ENCODE results near the gene SPINK9.
"Not testable (repeated sequence)": the region's sequence is repeated elsewhere in the genome, so short reads cannot be mapped to it uniquely, and the experiment has no call there.

SPINK9 gene

DNA sequence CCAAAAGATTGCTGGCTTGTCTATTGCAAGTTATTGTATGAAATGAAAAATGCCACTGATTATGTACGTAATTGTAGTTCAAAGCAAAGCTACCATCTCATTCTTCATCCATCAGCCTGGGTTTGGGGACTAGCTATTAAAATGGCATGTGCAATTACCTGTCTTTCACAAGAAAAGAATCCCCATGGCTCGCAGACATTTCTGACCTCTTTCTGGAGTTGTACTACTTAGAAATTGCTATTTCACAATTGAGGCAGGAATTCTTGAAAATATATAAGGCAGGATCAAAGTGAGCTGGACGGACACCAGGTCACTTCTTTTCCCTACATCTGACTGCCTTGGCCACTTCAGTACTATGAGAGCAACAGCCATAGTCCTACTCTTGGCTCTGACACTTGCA lies at the start of gene SPINK9:
SPINK9 (plus strand) TSS at position 301 of the 400 bp plus-strand sequence; CDS start at position 356, 55 bp downstream.
- DNase-seq = no peak

GRCh38 chr5:148290271-148291195 lies 44.8 kb upstream of the SPINK9 start:
- no peak for DNase-seq

DNA sequence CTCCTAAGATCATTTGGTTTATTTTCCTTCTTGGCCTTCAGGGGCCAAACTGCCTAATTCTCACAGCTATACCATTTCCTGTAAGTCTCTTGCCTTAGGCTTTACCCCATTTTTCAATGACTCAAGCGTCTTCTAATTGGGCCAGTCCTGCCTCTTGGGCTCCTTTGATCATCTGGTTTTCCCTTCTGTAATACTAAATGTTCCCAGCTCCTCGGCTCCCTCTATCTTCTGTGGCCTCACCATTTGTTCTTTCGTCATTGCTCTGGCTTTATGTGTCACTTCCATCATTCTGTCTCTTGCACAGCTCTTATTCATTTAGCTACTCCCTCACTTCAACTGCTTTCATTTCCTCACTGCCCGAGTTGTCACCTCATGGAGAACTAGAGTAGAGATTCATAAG lies 37.6 kb upstream of the SPINK9 start:
- DNase-seq = no peak

DNA sequence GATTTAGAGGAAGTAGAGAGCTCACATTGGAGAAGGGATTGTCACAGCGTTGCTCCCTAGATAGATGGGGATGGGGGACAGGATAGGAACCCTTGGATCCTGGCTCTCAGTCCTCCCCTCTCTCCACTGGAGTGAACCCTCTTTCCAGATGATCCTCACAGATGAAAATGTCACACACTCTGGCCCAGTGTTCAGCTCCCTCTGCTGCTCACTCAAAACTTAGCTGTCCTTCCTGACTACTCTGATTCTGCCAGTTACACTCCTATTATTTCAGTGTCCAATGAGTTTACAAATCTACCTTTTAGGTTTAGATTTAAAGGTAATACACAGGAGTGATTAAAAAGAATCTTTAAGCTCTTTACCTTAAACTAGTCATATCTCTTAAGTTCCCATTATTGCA lies 28.9 kb upstream of the SPINK9 start:
- DNase-seq = no peak

GRCh38 chr5:148309019-148309418 lies 26.3 kb upstream of the SPINK9 start:
- no peak for DNase-seq

- DNase-seq = no peak
Measured at GRCh38 chr5:148309746-148310145, 25.6 kb upstream of the SPINK9 start.

DNA sequence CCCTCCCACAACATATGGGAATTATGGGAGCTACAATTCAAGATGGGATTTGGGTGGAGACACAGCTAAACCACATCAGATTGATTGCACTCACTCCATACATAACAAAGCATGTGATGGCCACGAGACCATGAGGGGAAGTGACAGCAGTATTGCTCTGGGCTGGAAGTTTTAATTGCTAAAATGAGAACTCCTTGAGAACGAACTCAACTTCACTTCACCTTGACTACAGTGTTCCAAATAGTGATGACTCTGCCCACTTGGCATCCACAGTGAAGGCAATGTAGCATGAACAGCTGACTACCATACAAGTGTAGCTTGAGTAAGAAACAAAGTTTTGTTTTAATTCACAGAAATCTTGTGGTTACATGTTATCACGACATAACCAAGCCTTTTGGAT lies 23.9 kb upstream of the SPINK9 start:
- no peak for DNase-seq

DNA sequence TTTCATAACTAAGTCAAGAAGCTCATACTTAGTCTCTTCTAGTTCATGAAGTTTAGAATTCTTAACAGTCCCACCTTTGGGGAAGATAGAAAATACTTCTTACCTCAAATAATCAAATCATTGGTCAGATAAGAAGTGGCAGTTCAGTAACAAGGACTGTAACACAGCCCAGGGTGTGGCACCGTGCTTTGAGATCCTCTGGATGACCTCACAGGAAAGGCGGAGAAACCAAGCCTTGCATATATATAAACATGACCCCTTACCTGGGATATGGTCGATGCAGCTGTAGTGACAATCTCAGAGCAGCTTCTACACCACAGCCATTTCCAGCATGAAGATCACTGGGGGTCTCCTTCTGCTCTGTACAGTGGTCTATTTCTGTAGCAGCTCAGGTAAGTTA lies 23.2 kb upstream of the SPINK9 start, which contains the start of gene SPINK7:
SPINK7 (plus strand) TSS at position 271 of the 400 bp plus-strand sequence; CDS start at position 332, 61 bp downstream.
- DNase-seq = no peak

DNA sequence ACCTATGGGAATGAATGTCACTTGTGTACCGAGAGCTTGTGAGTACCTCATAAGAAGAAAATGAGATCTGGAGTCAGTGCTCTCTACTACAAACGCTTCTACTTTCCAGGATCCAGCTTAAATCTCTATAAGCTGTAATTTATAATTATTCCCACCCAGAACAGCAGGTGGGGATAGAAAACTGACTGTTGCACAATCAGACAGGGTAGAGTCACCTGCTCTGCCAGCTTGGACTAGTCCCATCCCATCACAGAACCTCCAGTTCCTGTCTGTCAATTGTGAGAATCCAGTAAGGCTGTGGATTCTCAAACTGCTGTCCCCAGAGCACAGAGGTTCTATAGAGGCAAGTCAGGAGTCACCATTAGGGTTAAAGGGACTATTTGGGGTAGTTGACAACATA lies 21.2 kb upstream of the SPINK9 start:
- DNase-seq = no peak

DNA sequence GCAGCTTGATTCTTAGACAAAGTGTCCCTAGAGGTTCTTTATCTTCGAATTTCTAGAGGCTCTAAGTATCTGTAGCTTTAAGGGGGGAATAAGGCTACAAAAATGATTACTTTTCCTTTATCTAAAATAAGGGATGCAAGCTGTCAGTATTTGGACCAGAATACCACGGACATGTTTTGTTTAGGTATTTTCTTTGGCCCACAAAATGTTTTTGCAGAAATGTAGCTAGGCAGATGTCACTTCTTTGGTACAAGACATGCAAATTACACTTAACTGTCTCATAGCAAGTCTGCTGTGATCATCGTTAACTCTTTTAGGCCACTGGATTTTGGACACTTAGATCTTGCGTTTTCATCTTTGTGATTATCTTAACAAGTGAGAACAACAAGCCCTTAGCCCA lies 20.6 kb upstream of the SPINK9 start:
- DNase-seq = no peak

GRCh38 chr5:148320011-148320963 lies 15.1 kb upstream of the SPINK9 start:
- DNase-seq = not testable (repeated sequence)

DNA sequence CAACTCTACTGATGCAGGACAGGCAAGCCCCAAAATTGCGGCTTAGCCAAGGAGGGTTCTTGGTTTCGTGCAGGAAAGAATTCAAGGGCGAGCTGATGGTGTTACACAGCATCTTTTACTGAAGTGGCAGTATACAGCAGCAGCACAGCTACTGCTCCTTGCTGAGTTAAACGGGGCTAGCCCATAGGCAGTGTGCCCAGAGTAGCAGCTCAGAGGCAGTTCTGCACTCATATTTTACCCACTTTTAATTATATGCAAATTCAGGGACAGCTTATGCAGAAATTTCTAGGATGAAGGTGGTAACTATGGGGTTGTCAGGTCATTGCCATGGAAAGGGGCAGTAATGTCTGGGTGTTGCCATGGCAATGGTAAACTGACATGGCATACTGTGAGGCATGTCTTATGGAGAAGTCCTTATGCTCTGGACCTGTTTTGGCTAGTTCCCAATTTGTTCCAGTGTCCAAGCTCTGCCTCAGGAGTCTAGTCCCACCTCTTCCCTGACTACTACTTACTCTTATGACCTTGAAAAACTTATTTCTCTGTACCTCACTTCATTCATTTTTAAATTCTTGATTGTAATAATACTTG lies 2.0 kb upstream of the SPINK9 start:
- no peak for DNase-seq

DNA sequence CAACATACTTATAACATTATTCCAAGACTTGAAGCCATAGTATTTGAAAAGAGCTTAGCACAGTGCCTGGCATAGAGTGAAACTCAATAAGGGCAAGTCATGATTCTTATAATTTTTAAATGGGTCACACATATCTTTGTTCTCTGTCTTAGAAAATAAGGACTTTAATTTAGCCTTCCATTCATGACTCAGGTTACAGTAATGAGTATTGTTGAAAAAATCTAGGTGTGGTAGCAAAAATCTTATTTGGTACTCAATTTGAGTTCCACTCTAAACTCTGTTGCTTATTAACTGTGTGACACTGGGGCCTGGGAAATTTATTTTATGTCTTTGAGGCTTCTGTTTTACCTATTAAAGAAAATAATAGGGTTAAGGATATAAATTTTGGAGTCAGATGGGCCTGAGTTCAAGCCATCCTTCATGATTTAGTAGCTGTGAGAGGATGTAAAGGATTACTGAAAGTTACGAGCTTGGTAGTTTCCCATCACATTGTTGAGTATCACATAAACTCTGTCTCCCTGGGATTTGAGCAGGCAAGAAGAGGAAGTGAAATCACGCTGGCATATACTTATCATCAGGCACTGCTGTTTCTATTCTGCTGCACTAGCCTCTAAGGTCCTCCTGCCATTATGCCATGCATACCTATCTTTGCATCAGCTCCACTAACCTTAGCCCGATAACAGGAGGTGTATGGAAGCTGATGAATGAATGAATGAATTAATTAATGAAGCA lies 1.5 kb downstream of the SPINK9 start:
- no peak for DNase-seq

DNA sequence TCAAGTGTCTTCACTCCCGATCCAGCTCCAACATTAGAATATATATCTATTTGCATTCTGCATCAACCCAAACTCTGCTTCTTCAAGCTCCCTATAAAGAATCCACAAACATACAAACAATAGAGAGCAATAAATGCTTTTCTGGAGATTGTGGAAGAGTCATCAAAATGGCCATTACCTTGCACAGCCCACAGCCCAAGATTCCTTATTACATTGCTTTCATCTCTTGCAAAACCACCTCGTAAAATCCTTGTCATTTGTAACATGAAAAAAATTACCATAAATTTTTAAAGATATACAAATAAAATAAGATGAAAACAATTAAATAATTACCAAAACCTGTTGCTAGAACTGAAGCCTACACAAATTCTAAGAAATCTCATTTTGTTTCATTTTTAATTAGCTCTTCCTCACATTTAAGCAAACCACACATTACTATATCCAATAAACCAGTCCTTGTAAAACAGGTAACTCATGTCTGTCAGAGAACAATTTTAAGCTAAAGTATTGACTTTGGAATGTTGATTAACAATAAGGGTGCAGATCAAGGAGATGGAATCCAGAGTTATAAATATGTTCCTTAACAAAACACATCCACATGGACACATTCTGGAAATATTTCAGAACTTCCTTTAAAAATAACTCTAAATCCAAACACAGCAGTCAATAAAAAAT lies 7.1 kb downstream of the SPINK9 start:
- no peak for DNase-seq

- DNase-seq = no peak
Measured at GRCh38 chr5:148343046-148343407, 7.7 kb downstream of the SPINK9 start.

DNA sequence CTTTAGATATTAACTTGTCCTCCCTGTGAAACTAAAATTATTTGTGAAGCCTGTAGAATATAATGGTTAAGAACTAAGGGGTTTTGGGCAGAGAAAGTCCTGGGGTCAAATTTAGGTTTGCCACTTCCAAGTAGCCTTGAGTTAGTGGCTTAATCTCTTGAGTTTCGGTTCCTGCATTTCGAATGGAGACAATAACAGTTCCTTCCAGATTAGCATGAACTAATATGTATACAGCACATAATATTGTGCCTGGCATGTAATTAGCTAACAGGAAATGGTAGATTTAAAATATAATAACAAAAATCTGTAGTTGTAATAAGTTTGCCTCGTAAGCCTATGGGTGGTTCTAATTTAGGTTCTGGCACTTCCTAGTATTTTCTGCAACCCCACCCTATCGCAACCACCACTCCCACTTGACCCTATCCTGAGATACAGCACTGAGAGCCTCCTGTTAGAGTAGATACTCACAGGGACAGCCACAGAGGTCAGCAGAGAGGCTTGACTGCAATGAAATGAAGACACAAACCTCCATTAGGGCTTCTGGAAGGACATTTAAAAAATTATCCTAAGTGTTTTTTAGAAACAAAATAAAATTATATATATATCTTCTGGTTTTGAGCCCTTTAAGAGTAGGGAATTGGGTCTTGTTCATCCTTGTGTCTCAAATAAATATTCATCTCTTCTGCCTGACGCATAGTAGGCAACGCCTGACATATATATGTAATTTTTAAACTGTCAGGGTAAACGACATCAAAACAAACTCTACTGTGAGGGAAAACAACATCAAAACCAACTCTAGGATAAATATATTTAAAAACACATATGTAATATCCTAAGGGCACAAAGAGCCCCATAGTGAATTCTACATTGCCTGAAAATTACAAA lies 8.5 kb downstream of the SPINK9 start:
- DNase-seq = no peak

DNA sequence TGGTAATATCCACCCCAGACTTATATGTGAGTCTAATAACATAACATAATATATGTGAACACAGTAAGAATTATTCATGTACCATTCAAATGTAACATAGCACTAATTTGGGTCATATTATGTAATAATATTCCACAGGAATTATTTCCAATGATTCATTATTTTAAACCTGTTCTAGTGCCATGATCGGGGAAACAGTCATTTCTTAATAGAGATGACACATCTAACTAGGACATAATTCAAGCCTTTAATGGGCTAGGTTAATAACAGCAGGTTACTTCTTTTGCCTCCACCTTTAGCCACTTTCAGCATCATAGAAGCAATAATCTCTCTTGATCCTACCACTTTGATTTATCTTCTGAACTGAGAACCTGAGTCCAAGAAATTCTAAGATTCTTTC lies 12.3 kb downstream of the SPINK9 start:
- DNase-seq = no peak

GRCh38 chr5:148352696-148353095 lies 17.3 kb downstream of the SPINK9 start:
- no peak for DNase-seq

- no peak for DNase-seq
Measured at GRCh38 chr5:148353634-148354033, 18.3 kb downstream of the SPINK9 start.

GRCh38 chr5:148364343-148364742 lies 29.0 kb downstream of the SPINK9 start:
- DNase-seq = no peak

DNA sequence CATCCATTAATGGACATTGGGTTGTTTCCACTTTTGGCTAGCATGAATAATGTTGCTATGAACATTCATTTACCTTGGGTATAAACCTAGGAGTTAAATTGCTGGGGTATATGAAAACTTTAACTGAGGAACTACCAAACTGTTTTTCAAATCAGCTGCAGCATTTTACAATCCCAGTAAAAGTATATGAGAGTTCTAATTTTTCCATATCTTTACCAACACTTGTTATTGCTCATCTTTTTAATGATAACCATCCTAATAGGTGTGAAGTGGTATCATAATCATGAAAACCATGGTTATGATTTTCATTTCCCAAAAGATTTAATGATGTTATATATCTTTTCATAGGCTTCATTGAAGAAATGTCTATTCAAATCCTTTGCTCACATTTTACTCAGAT lies 32.9 kb downstream of the SPINK9 start:
- no peak for DNase-seq

All from activated CD4-positive, alpha-beta T cell treated with anti-CD3 and anti-CD28 coated beads for 1 hour (primary cell).